GM12873 (cell line): ENCODE measurements around the gene NFKBIZ.

ENCODE experiments used
- TF ChIP-seq, protein P1 (sequence below): IDR thresholded peaks from 2 replicates; pipeline ENCODE4 v1.5.1; 2012; ENCODE audit warnings: low read depth, mild to moderate bottlenecking, moderate library complexity, low read length, control low read depth; ENCODE audit not compliant: insufficient read depth; ENCODE audit errors: missing control alignments

Gene NFKBIZ

DNA sequence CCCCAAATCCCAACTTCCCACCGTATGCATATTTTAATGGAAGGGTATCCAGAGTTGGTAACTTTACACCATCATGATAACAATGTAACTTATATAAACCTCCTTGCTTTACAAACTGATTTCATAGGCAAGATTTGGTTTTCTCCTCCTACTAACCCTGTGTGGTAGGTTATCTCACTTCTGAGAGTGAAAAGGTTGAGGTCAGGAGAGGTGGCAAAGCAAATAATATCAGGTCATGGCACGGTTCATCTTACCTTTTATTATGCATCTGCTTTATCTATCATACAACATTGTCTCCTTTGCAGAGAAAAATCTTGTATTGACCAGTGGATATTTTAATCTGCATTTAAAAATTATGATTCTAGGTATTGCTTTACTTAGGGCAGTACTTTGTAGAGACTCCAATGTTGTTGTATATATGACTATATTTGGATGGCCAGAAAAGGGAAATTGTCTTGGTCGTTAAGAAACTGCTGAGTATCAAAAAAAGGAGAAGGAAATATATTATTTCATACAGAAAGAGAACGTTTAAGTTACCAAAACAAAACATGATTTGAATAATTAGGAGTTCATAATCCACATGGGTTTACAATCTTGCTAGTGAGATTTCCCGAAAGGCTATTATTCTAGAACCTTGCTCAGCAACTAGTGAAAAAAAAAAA is 30.4 kb downstream of the NFKBIZ start:
- TF ChIP-seq, protein P1, sequence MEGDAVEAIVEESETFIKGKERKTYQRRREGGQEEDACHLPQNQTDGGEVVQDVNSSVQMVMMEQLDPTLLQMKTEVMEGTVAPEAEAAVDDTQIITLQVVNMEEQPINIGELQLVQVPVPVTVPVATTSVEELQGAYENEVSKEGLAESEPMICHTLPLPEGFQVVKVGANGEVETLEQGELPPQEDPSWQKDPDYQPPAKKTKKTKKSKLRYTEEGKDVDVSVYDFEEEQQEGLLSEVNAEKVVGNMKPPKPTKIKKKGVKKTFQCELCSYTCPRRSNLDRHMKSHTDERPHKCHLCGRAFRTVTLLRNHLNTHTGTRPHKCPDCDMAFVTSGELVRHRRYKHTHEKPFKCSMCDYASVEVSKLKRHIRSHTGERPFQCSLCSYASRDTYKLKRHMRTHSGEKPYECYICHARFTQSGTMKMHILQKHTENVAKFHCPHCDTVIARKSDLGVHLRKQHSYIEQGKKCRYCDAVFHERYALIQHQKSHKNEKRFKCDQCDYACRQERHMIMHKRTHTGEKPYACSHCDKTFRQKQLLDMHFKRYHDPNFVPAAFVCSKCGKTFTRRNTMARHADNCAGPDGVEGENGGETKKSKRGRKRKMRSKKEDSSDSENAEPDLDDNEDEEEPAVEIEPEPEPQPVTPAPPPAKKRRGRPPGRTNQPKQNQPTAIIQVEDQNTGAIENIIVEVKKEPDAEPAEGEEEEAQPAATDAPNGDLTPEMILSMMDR, result no peak

DNA sequence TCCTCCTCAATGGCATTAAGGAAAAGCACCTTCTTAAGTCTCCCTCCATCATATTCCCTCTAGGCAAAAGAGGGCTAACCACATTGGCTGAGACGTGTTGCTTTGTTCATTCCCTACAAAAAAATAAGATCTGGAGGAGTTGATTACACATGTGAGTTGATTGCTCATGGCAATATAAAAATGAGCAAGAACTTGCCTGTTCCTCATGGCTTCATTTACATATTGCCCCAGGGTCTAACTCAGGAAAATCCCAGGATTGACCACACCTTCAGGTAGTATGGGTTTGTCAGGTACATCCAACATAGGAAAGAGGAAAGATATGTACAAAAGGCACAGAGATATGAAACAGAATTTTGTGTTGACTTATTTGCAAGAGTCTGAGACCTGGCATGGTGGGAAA is 35.5 kb downstream of the NFKBIZ start:
- TF ChIP-seq, protein P1, result no peak

- TF ChIP-seq, protein P1, result no peak
Observed at GRCh38 chr3:101886626-101887025, 37.3 kb downstream of the NFKBIZ start.

GRCh38 chr3:101888653-101889052 is 39.3 kb downstream of the NFKBIZ start:
- TF ChIP-seq, protein P1, result no peak

DNA sequence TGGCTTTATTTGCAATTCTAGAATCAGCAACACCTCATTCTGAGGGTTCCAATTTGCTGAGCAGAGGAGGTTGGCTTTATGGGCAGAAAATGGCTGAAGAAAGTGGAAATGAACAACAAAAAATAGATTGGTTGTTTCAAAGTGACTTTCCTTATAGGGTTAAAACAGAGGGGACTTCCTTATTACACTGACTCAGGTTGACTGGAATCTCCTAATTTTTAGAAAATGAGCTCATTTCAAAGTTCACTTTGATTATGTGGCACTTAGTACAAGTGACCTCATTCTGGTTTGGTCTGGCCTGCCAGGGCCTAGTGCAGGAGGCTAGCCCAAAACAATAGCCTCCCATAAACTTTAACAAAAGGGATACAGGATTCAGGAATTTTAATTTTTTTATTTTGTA is 41.4 kb downstream of the NFKBIZ start:
- TF ChIP-seq, protein P1, result no peak

GRCh38 chr3:101892648-101893047 is 43.3 kb downstream of the NFKBIZ start:
- TF ChIP-seq, protein P1, result no peak

GRCh38 chr3:101896083-101896757 is 46.9 kb downstream of the NFKBIZ start:
- TF ChIP-seq, protein P1, result no peak
